Breast epithelium (tissue), 4 donors: Measurements from ENCODE around the gene AUH. TPM values are rescaled to one million over a fixed set of nuclear protein-coding genes. Genes with fewer than 3 reads are reported as not detected.

Experiments used
- DNase-seq, 2 donors: peaks; one replicate each; pipeline ENCODE4 v3.0.0-alpha.2; 2019; ENCODE audit warnings: low spot score in 2 of 2
- H3K27ac ChIP-seq, 2 donors: fragments of 200-600 bp; sonication (generic) in 1 of 2; one replicate each; pipeline ENCODE4 v1.5.1; 2016 to 2019; ENCODE audit warnings: mild to moderate bottlenecking in 1 of 2
- H3K27me3 ChIP-seq, 2 donors: fragments of 200-600 bp; sonication (generic) in 1 of 2; one replicate each; pipeline versions ENCODE4 v1.5.1 to v1.6.0; 2017 to 2019; ENCODE audit warnings: control low read depth in 1 of 2, mild to moderate bottlenecking in 1 of 2
- H3K36me3 ChIP-seq: fragments of 200-600 bp; one replicate; pipeline ENCODE4 v1.5.1; 2019
- H3K4me1 ChIP-seq, 2 donors: fragments of 200-600 bp; sonication (generic); one replicate each; pipeline ENCODE4 v1.5.1; 2016 to 2019; ENCODE audit warnings: control low read depth in 1 of 2
- H3K4me3 ChIP-seq, 3 donors: fragments of 200-600 bp; sonication (generic); 1 replicate in 2 of 3; 2 replicates in 1 of 3; pipeline ENCODE4 v1.5.1; 2016 to 2019; ENCODE audit warnings: mild to moderate bottlenecking in 3 of 3, moderate library complexity in 2 of 3
- H3K9me3 ChIP-seq, 2 donors: fragments of 200-600 bp; sonication (generic) in 1 of 2; one replicate each; pipeline ENCODE4 v1.5.1; 2016 to 2019; ENCODE audit warnings: control low read depth in 1 of 2
- POLR2A ChIP-seq: fragments of 450-650 bp; IDR thresholded peaks from one replicate; pipeline ENCODE4 v1.6.1; 2016; ENCODE audit warnings: antibody characterized with exemption, mild to moderate bottlenecking, moderate library complexity
- POLR2AphosphoS5 ChIP-seq, 3 donors: sonication (generic); formaldehyde crosslinking; IDR thresholded peaks; one replicate each; pipeline ENCODE4 v1.6.1; 2017; ENCODE audit warnings: antibody characterized with exemption in 3 of 3
- intact Hi-C: fragments of 100-400 bp; cut with DNase I; formaldehyde crosslinking; loops from one replicate; pipeline ENCODE4 v1.15.1; 2023; ENCODE audit warnings: low total_unique reads
- total RNA-seq, 3 donors: library from RNA; depleted of rRNA; stranded (reverse); fragments of >200 nt; gene quantifications; one replicate each; pipeline ENCODE4 v1.1.0, GENCODE V29; 2016
- TF ChIP-seq, protein P1 (sequence below), 3 donors: fragments of 450-650 bp; IDR thresholded peaks; one replicate each; pipeline ENCODE4 v1.5.1; 2016 to 2017; ENCODE audit warnings: antibody characterized with exemption in 3 of 3, mild to moderate bottlenecking in 3 of 3, moderate library complexity in 3 of 3

AUH gene
- total RNA-seq, 3 donors from 2014 or later, result 34.2 to 64.4 (median 50.8) TPM

DNA sequence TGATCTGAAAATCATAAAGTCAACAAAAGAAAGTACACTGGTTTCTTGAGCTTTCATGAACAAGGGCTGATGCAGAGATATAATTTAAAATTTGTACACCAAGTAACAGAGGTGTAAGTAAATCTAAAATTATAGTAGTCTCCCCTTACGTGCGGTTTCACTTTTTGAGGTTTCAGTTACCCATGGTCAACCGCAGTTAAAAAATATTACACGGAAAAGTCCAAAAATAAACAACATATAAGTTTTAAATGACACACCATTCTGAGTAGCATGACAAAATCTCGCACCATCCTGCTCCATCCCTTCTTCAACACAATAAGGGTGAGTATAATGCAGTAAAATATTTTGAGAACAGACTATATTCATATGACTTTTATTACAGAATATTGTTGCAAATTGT lies 54.4 kb downstream of the AUH start:
- no peak overlapping the region for H3K4me3 ChIP-seq
- no peaks in the 10 kb centered on the region for H3K9me3 ChIP-seq
- peaks cover 2 to 6% of the 10 kb centered on the region in 2 donors for H3K4me1 ChIP-seq
- no peaks in the 10 kb centered on the region for H3K36me3 ChIP-seq
- intact Hi-C loops, result loop anchor here (10.0 kb wide), 1 partner anchor 118 kb away; the partner anchor contains the start of gene NFIL3
- H3K27ac ChIP-seq, result no peak overlapping the region
- H3K27me3 ChIP-seq, result no peaks in the 10 kb centered on the region
- no peak for TF ChIP-seq POLR2AphosphoS5 (IDR thresholded peaks at IDR 0.05)
- TF ChIP-seq POLR2A, result no peak
- TF ChIP-seq, protein P1, sequence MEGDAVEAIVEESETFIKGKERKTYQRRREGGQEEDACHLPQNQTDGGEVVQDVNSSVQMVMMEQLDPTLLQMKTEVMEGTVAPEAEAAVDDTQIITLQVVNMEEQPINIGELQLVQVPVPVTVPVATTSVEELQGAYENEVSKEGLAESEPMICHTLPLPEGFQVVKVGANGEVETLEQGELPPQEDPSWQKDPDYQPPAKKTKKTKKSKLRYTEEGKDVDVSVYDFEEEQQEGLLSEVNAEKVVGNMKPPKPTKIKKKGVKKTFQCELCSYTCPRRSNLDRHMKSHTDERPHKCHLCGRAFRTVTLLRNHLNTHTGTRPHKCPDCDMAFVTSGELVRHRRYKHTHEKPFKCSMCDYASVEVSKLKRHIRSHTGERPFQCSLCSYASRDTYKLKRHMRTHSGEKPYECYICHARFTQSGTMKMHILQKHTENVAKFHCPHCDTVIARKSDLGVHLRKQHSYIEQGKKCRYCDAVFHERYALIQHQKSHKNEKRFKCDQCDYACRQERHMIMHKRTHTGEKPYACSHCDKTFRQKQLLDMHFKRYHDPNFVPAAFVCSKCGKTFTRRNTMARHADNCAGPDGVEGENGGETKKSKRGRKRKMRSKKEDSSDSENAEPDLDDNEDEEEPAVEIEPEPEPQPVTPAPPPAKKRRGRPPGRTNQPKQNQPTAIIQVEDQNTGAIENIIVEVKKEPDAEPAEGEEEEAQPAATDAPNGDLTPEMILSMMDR (IDR thresholded peaks at IDR 0.05), result no peak
- DNase-seq, result no peak

DNA sequence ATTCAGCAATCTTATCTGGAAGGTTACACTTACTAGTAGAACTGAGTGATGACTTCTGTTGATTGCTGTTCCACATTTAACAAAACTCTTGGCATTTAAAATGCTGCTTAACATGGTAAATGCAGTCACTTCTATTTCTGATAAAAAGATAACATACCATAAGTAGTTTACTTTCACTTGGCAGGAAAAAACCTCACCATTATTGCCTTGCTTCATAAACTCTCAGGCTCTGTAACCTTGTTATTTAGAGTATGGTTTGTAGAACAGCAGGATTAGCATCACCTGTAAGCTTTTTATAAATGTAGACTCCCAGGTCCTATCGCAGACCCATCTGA lies 55.5 kb downstream of the AUH start:
- Histone ChIP-seq H3K4me3 (no peak overlapping the region), H3K27me3 (no peaks in the 10 kb centered on the region), H3K4me1 (peaks cover 2 to 5% of the 10 kb centered on the region in 2 donors), H3K9me3 (no peaks in the 10 kb centered on the region), H3K27ac (no peak overlapping the region), H3K36me3 (no peaks in the 10 kb centered on the region)
- intact Hi-C loops, result loop anchor here (10.0 kb wide), 1 partner anchor 119 kb away; the partner anchor contains the start of gene NFIL3
- no peak for DNase-seq
- TF ChIP-seq, protein P1 (IDR thresholded peaks at IDR 0.05), result no peak
- TF ChIP-seq POLR2A, result no peak
- no peak for TF ChIP-seq POLR2AphosphoS5 (IDR thresholded peaks at IDR 0.05)

DNA sequence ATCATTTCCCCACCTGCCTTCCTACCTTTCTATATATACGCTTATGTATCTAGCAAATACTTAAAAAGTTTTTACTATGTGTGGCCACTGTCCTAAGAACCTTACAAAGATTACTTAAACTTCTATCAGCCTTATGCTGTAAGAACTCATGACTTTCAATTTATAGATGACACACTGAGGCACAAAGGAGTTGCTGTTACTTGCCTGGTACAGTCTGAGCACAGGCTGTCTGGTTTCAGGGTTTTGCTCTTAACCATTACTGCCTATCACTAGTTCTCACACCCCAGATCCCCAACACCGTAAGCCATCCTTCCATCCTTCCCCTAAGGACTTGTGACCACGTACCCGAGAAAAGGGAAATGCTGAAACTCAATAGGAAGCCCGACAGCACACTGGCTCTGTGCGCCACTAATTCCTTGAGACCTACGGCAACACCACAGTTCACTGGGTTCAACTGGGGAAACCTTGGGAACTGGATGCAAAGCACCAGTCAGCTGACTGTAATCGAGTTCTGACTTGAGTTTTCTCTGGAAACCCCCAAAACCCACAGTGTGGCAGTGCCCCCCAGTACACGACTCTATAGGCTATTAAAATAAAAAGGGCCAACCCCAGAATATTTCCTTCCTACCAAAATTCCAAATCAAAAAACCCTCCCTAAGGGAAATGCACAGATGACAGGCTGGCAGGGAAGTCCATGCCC lies 56.0 kb downstream of the AUH start:
- Histone ChIP-seq H3K4me1 (peaks cover 2 to 5% of the 10 kb centered on the region in 2 donors), H3K9me3 (no peaks in the 10 kb centered on the region), H3K27ac (peak overlapping the region; percentile 6 to 22), H3K4me3 (no peak overlapping the region), H3K27me3 (no peaks in the 10 kb centered on the region), H3K36me3 (no peaks in the 10 kb centered on the region)
- no peak for DNase-seq
- intact Hi-C loops, result loop anchor here (10.0 kb wide), 1 partner anchor 119 kb away; the partner anchor contains the start of gene NFIL3
- TF ChIP-seq POLR2AphosphoS5 (IDR thresholded peaks at IDR 0.05), result no peak
- no peak for TF ChIP-seq POLR2A
- TF ChIP-seq, protein P1 (IDR thresholded peaks at IDR 0.05), result no peak

DNA sequence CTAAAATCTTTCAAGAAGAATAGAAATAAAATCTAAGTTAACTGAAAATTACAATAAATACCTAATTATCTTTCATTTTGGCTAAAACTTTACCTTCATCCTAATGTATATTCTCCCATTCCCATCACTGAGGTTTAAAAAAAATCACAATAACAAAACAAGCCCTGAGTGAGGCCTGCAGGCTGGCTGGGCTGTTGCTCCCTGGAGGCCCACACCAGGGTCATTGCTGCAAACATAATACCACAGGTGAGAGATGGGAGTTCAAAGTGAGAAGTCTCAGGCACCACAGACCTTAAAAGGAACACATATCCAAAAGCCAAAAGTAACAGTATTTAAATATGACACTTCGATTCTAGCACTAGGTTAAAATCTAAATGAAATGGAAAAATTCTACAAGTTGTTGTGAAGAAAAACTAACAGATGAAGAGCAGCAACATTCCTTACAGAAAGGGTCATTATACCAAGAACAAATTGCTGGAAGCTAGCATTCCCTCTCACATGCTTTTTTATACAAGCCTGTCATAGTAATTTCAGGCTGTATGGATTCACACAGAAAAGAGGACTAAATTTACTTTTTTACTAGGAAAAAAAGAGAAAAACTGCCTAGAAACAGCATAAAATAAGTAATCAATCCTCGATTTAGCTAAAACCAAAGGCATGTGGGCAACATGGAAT lies 57.8 kb downstream of the AUH start:
- intact Hi-C loops, result loop anchor here (10.0 kb wide), 1 partner anchor 121 kb away; the partner anchor contains the start of gene NFIL3
- Histone ChIP-seq H3K27ac (peak overlapping the region; percentile 73 to 85), H3K4me3 (no peak overlapping the region), H3K27me3 (no peaks in the 10 kb centered on the region), H3K9me3 (no peaks in the 10 kb centered on the region), H3K36me3 (no peaks in the 10 kb centered on the region), H3K4me1 (peaks cover 2 to 5% of the 10 kb centered on the region in 2 donors)
- no peak for TF ChIP-seq POLR2AphosphoS5 (IDR thresholded peaks at IDR 0.05)
- TF ChIP-seq, protein P1 (IDR thresholded peaks at IDR 0.05), result no peak
- no peak for TF ChIP-seq POLR2A
- no peak for DNase-seq

DNA sequence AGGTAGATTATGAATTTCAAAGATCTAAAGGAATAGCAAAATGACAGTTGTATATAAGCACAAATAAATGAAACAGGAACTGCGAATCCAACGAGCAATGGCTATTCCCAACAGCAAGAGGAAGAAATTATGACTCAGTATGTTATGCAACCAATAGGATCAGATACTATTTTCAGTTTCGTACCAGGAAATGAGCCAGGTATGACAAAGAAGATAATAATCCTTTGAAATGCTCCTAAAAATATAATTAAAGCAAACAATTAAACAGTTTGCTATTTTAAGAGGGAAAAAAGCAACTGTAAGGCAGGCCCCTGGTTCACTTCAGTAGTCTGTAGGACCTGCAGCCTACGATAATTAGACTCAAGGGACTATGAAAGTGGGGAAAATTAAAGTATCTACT lies 58.9 kb downstream of the AUH start:
- peaks cover 2 to 5% of the 10 kb centered on the region in 2 donors for H3K4me1 ChIP-seq
- no peak for DNase-seq
- H3K27ac ChIP-seq, result peak overlapping the region; percentile 73 to 85
- no peaks in the 10 kb centered on the region for H3K27me3 ChIP-seq
- no peaks in the 10 kb centered on the region for H3K36me3 ChIP-seq
- intact Hi-C loops, result loop anchor here (10.0 kb wide), 1 partner anchor 122 kb away; the partner anchor contains the start of gene NFIL3
- no peak overlapping the region for H3K4me3 ChIP-seq
- TF ChIP-seq POLR2A (no peak), POLR2AphosphoS5 (IDR thresholded peaks at IDR 0.05) (peak in 1 of 3 donors; percentile 48)
- no peaks in the 10 kb centered on the region for H3K9me3 ChIP-seq
